ENCODE measurements around the gene EEFSEC.

EEFSEC gene

DNA sequence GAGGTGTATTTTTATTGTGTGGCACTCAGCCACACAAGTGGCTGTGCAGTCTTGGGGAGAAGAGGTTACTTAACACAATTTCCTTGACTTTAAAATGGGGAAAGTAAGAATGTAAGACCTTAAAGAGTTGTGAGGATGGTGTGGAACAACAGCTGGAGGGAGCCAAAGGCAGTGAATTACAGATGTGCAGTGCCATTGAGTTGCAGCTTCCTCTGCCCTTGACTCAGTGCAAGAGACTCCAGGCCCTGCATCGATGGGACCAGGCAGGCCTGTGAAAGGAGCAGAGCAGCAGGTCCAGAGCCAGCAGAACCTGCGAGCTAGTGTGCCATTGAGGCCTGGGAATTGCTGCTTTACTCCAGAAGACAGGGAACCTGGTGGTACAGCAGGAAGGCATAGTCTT is 27.2 kb downstream of the EEFSEC start:
- no peak for TF ChIP-seq Cebpa-rat (IDR thresholded peaks at IDR 0.05)
- Histone ChIP-seq H3K27me3 (no peaks in the 10 kb centered on the region), H3K9me3 (peaks cover 2% of the 10 kb centered on the region), H3K27ac (no peak overlapping the region), H3K4me2 (no peak overlapping the region), H3K4me3 (no peak overlapping the region), H3K4me1 (peaks cover 4% of the 10 kb centered on the region), H3K9ac (no peak overlapping the region), H3K36me3 (no peaks in the 10 kb centered on the region), H4K20me1 (peaks cover 63% of the 10 kb centered on the region)

GRCh38 chr3:128180913-128181312 is 27.6 kb downstream of the EEFSEC start:
- H3K4me3 ChIP-seq, result no peak overlapping the region
- TF ChIP-seq Cebpa-rat (IDR thresholded peaks at IDR 0.05), result no peak
- no peak overlapping the region for H3K9ac ChIP-seq
- H3K4me1 ChIP-seq, result no peaks in the 10 kb centered on the region
- H3K36me3 ChIP-seq, result no peaks in the 10 kb centered on the region
- peaks cover 59% of the 10 kb centered on the region for H4K20me1 ChIP-seq
- no peaks in the 10 kb centered on the region for H3K27me3 ChIP-seq
- peaks cover 6% of the 10 kb centered on the region for H3K9me3 ChIP-seq
- no peak overlapping the region for H3K27ac ChIP-seq
- no peak overlapping the region for H3K4me2 ChIP-seq

DNA sequence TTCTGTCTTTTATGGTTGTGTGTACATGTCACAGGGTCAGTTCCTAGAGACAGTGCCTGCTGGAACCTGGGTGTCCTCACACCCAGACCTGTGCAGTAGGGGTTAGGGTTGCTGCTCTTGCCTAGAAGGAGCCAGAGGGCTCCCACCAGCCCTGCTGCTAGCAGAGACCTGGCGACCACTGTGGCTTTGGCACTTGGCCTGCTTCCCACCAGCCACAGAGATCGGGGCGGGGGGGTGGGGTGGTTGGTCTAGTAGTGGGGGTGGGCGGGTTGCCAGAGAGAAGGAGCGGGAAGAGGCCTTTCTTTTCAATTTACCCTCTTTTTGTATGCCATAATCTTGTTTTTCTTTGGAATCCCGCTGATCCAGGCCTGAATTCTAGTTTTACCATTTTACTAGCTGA is 29.4 kb downstream of the EEFSEC start:
- peaks cover 6% of the 10 kb centered on the region for H3K9me3 ChIP-seq
- H3K27me3 ChIP-seq, result no peaks in the 10 kb centered on the region
- no peak overlapping the region for H3K4me3 ChIP-seq
- TF ChIP-seq Cebpa-rat (IDR thresholded peaks at IDR 0.05), result no peak
- H4K20me1 ChIP-seq, result peaks cover 56% of the 10 kb centered on the region
- no peak overlapping the region for H3K4me2 ChIP-seq
- peaks cover 10% of the 10 kb centered on the region for H3K4me1 ChIP-seq
- H3K36me3 ChIP-seq, result no peaks in the 10 kb centered on the region
- H3K9ac ChIP-seq, result no peak overlapping the region
- no peak overlapping the region for H3K27ac ChIP-seq

DNA sequence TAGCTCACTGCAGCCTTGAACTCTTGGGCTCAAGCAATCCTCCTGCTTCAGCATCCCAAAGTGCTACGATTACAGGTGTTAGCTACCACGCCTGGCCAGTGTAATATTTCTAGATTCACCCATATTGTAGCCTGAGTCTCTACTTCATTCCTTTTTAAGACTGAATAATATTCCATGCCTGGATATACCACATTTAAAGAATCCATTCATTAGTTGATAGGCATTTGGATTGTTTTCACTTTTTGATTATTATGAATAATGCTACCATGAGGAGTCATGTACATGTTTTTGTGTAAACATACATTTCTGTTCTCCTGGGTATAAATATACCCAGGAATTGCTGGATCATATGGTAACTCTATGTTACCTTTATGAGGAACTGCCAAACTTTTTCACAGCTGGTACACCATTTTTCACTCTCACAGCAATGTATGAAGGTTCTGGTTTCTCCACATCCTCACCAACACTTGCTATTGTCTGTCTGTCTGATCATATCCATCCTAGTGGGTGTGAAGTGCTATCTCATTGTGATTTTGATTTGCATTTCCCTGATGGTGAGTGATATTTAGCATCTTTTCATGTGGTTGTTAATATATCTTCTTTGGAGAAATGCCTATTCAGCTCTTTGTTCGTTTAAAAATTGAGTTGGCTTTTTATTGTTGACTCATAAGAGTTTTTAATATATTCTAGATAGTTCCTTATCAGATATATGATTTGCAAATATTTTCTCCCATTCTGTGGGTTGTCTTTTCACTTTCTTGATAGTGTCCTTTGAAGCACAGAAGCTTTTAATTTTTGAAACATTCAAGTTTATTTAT is 32.6 kb downstream of the EEFSEC start:
- no peak overlapping the region for H3K4me2 ChIP-seq
- no peak for TF ChIP-seq Cebpa-rat (IDR thresholded peaks at IDR 0.05)

GRCh38 chr3:128187495-128187894 is 34.2 kb downstream of the EEFSEC start:
- TF ChIP-seq Cebpa-rat (IDR thresholded peaks at IDR 0.05), result no peak
- peaks cover 28% of the 10 kb centered on the region for H3K4me1 ChIP-seq
- H3K27me3 ChIP-seq, result no peaks in the 10 kb centered on the region
- H3K36me3 ChIP-seq, result no peaks in the 10 kb centered on the region
- peak overlapping the region; percentile 45 for H3K4me2 ChIP-seq
- no peak overlapping the region for H3K4me3 ChIP-seq
- peaks cover 6% of the 10 kb centered on the region for H3K9me3 ChIP-seq
- peaks cover 52% of the 10 kb centered on the region for H4K20me1 ChIP-seq
- H3K9ac ChIP-seq, result no peak overlapping the region
- no peak overlapping the region for H3K27ac ChIP-seq

More for the DNA sequence above, 32.6 kb downstream of the EEFSEC start:
- Histone ChIP-seq H3K4me1 (peaks cover 28% of the 10 kb centered on the region), H3K27me3 (no peaks in the 10 kb centered on the region), H3K4me3 (no peak overlapping the region), H3K9ac (no peak overlapping the region), H3K27ac (no peak overlapping the region), H3K36me3 (no peaks in the 10 kb centered on the region), H3K9me3 (peaks cover 6% of the 10 kb centered on the region), H4K20me1 (peaks cover 51% of the 10 kb centered on the region)

- H3K9ac ChIP-seq, result no peak overlapping the region
- H3K4me2 ChIP-seq, result peak overlapping the region; percentile 45
- H4K20me1 ChIP-seq, result peaks cover 56% of the 10 kb centered on the region
- TF ChIP-seq Cebpa-rat (IDR thresholded peaks at IDR 0.05), result no peak
- no peak overlapping the region for H3K27ac ChIP-seq
- H3K9me3 ChIP-seq, result peaks cover 6% of the 10 kb centered on the region
- 0 out of 2 replicates have a peak, but pooled peaks cover 5% of the 10 kb centered on the region for H3K36me3 ChIP-seq
- H3K27me3 ChIP-seq, result no peaks in the 10 kb centered on the region
- no peak overlapping the region for H3K4me3 ChIP-seq
- H3K4me1 ChIP-seq, result peaks cover 28% of the 10 kb centered on the region
Observed at GRCh38 chr3:128188326-128188725, 35.0 kb downstream of the EEFSEC start.

DNA sequence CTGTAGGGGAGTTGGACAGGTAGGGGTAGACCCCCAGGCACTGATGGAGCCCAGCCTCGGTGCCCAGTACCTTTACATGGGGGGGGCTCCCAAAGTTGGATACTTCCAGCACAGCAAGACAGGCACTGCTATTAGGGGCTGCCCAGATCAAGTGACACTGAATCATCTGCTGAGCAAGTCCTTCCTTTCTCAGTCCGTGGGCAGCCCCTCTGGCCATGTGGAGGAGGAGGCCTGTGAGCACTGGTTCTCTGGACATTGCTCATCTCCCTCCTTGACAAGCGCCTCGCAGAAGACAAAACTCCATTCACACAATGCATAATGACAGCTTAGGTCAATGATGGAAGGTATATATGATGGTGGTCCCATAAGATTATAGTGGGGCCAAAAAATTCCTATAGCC is 35.7 kb downstream of the EEFSEC start:
- 0 out of 2 replicates have a peak, but pooled peaks cover 5% of the 10 kb centered on the region for H3K36me3 ChIP-seq
- no peaks in the 10 kb centered on the region for H3K27me3 ChIP-seq
- peaks cover 6% of the 10 kb centered on the region for H3K9me3 ChIP-seq
- no peak overlapping the region for H3K4me3 ChIP-seq
- no peak overlapping the region for H3K9ac ChIP-seq
- H4K20me1 ChIP-seq, result peaks cover 50% of the 10 kb centered on the region
- peaks cover 28% of the 10 kb centered on the region for H3K4me1 ChIP-seq
- TF ChIP-seq Cebpa-rat (IDR thresholded peaks at IDR 0.05), result no peak
- no peak overlapping the region for H3K4me2 ChIP-seq
- no peak overlapping the region for H3K27ac ChIP-seq

DNA sequence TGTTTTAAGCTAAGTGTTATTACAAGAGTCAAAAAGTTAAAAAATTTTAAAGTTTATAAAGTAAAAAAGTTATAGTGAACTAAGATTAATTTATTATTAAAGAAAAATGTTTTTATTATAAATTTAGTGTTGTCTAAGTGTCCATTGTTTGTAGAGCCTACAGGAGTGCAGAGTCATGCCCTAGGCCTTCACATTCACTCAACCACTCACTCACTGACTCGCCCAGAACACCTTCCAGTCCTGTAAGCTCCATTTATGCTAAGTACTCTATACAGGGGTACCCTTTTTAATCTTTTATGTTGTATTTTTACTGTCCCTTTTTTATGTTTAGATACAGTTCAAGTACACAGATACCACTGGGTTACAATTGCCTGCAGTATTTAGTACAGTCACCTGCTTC is 37.2 kb downstream of the EEFSEC start:
- no peak overlapping the region for H3K4me2 ChIP-seq
- H3K36me3 ChIP-seq, result 0 out of 2 replicates have a peak, but pooled peaks cover 5% of the 10 kb centered on the region
- peaks cover 28% of the 10 kb centered on the region for H3K4me1 ChIP-seq
- H3K4me3 ChIP-seq, result no peak overlapping the region
- no peaks in the 10 kb centered on the region for H3K27me3 ChIP-seq
- peaks cover 4% of the 10 kb centered on the region for H3K9me3 ChIP-seq
- TF ChIP-seq Cebpa-rat (IDR thresholded peaks at IDR 0.05), result no peak
- no peak overlapping the region for H3K27ac ChIP-seq
- peaks cover 55% of the 10 kb centered on the region for H4K20me1 ChIP-seq
- no peak overlapping the region for H3K9ac ChIP-seq

DNA sequence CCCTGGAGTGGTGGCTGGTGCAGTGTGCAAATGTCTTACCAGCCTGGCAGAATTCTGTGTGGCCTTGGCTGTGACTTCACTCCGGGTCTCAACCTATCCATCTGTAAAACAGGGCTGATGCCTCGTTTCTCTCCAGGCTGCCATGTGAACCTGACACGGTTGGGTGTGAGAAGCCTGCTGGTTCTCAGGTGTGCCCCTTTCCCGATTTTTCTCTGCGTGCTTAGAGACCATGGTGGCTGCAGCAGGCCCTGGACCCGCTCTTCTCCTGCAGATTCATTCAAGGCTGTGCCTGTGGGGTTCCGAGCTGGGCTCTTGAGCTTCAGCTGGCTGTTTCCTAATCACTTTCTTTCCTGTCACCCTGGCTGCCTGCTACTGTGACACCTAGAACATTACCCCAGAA is 38.9 kb downstream of the EEFSEC start:
- Histone ChIP-seq H3K4me2 (no peak overlapping the region), H3K9me3 (no peaks in the 10 kb centered on the region), H3K4me1 (peaks cover 23% of the 10 kb centered on the region), H3K9ac (no peak overlapping the region), H3K27me3 (no peaks in the 10 kb centered on the region), H3K4me3 (no peak overlapping the region), H3K27ac (no peak overlapping the region), H3K36me3 (0 out of 2 replicates have a peak, but pooled peaks cover 5% of the 10 kb centered on the region), H4K20me1 (peaks cover 60% of the 10 kb centered on the region)
- TF ChIP-seq Cebpa-rat (IDR thresholded peaks at IDR 0.05), result no peak

- H4K20me1 ChIP-seq, result peaks cover 52% of the 10 kb centered on the region
- H3K27ac ChIP-seq, result no peak overlapping the region
- no peaks in the 10 kb centered on the region for H3K27me3 ChIP-seq
- H3K4me1 ChIP-seq, result peaks cover 13% of the 10 kb centered on the region
- no peak for TF ChIP-seq Cebpa-rat (IDR thresholded peaks at IDR 0.05)
- no peak overlapping the region for H3K4me2 ChIP-seq
- no peaks in the 10 kb centered on the region for H3K9me3 ChIP-seq
- 0 out of 2 replicates have a peak, but pooled peaks cover 5% of the 10 kb centered on the region for H3K36me3 ChIP-seq
- H3K4me3 ChIP-seq, result no peak overlapping the region
- H3K9ac ChIP-seq, result no peak overlapping the region
Observed at GRCh38 chr3:128193168-128193567, 39.9 kb downstream of the EEFSEC start.

Data from BLaER1 (cell line).